K562 (cell line): ENCODE results near the gene PRM3. TPM values are rescaled to one million over a fixed set of nuclear protein-coding genes. Genes with fewer than 3 reads are reported as not detected.

Experiments used
- ARNT ChIP-seq, 2 experiments: fragments of 450-650 bp; IDR thresholded peaks; 2 replicates each; pipeline ENCODE4 v1.6.1; 2016; ENCODE audit warnings: mild to moderate bottlenecking in 1 of 2
- ATF1 ChIP-seq, 2 experiments: fragments of 450-650 bp in 1 of 2; IDR thresholded peaks; 2 replicates each; pipeline ENCODE4 v1.6.1; 2016; ENCODE audit warnings: missing compliant biosample characterization in 1 of 2, missing genetic modification characterization in 1 of 2
- CSDE1 ChIP-seq, 2 experiments: fragments of 450-650 bp; IDR thresholded peaks; 2 replicates each; pipeline ENCODE4 v1.6.1; 2016; ENCODE audit warnings: mild to moderate bottlenecking in 1 of 2
- DDX20 ChIP-seq: fragments of 450-650 bp; IDR thresholded peaks from 2 replicates; pipeline ENCODE4 v1.6.1; 2016; ENCODE audit warnings: missing genetic modification characterization, low read depth, mild to moderate bottlenecking, missing compliant biosample characterization, moderate library complexity
- HBP1 ChIP-seq: fragments of 450-650 bp; formaldehyde crosslinking; IDR thresholded peaks from 2 replicates; pipeline ENCODE4 v1.4.0; 2022; ENCODE audit warnings: missing genetic modification characterization
- HDAC2 ChIP-seq: fragments of 450-650 bp; IDR thresholded peaks from 2 replicates; pipeline ENCODE4 v1.6.1; 2016; ENCODE audit warnings: mild to moderate bottlenecking
- HMG20B ChIP-seq: fragments of 250-450 bp; sonication (Bioruptor Pico); IDR thresholded peaks from 2 replicates; pipeline ENCODE4 v1.5.0; 2021; ENCODE audit warnings: mild to moderate bottlenecking
- KDM5B ChIP-seq: fragments of 200-600 bp; sonication (generic); IDR thresholded peaks from 2 replicates; pipeline ENCODE4 v1.6.1; 2012; ENCODE audit warnings: low read depth, mild to moderate bottlenecking, moderate library complexity, low read length, control low read depth, inconsistent platforms; ENCODE audit not compliant: insufficient replicate concordance
- MAZ ChIP-seq, 2 experiments: fragments of 450-650 bp in 1 of 2; sonication (generic) in 1 of 2; formaldehyde crosslinking; IDR thresholded peaks in 1 of 2; conservative IDR thresholded peaks in 1 of 2; 2 replicates each; pipeline versions ENCODE4 v1.4.0 to v1.5.0; 2020; ENCODE audit warnings: mild to moderate bottlenecking in 1 of 2, missing genetic modification reagents in 1 of 2
- NFRKB ChIP-seq: fragments of 450-650 bp; IDR thresholded peaks from 2 replicates; pipeline ENCODE4 v1.6.1; 2016; ENCODE audit warnings: low read depth
- SFPQ ChIP-seq: fragments of 200-400 bp; formaldehyde crosslinking; IDR thresholded peaks from 2 replicates; pipeline ENCODE4 v1.6.1; 2017; ENCODE audit warnings: mild to moderate bottlenecking, low read depth, low read length, moderate library complexity
- ZBTB12 ChIP-seq: fragments of 250-450 bp; sonication (Bioruptor Pico); IDR thresholded peaks from 2 replicates; pipeline ENCODE4 v1.4.0; 2020
- ZBTB33 ChIP-seq: sonication (generic); formaldehyde crosslinking; IDR thresholded peaks from 2 replicates; pipeline ENCODE4 v1.8.1; 2023; ENCODE audit warnings: mild to moderate bottlenecking, missing genetic modification reagents
- ZKSCAN3 ChIP-seq: fragments of 250-450 bp; sonication (Bioruptor Pico); IDR thresholded peaks from 2 replicates; pipeline ENCODE4 v1.4.0; 2020
- ZNF140 ChIP-seq: fragments of 250-450 bp; sonication (Bioruptor Pico); IDR thresholded peaks from 2 replicates; pipeline ENCODE4 v1.8.0; 2021; ENCODE audit warnings: moderate library complexity, mild to moderate bottlenecking, inconsistent platforms
- ZNF165 ChIP-seq: fragments of 250-450 bp; sonication (Bioruptor Pico); IDR thresholded peaks from 2 replicates; pipeline ENCODE4 v1.4.0; 2020; ENCODE audit warnings: borderline replicate concordance
- ZNF584 ChIP-seq: fragments of 200-800 bp; sonication (Bioruptor generic); IDR thresholded peaks from 2 replicates; pipeline ENCODE4 v1.6.1; 2016; ENCODE audit warnings: low read depth, mild to moderate bottlenecking, missing genetic modification characterization, missing compliant biosample characterization
- ZNF740 ChIP-seq, 3 experiments: fragments of 200-800 bp in 1 of 3; sonication (Bioruptor generic) in 1 of 3; sonication (generic) in 1 of 3; formaldehyde crosslinking in 1 of 3; IDR thresholded peaks; 2 replicates each; pipeline versions ENCODE4 v1.6.1 to v1.8.0; 2016 to 2022; ENCODE audit warnings: mild to moderate bottlenecking in 2 of 3, missing compliant biosample characterization in 2 of 3, missing genetic modification characterization in 2 of 3, missing genetic modification reagents in 1 of 3
- polyA plus RNA-seq, 8 experiments: library from polyadenylated mRNA; depleted of rRNA in 4 of 8; stranded (reverse) in 5 of 8; unstranded in 3 of 8; fragments of >200 nt; fragmentation: Nextera tagmentation in 2 of 8; fragmentation: Illumina TruSeq in 1 of 8; extraction: Ambion mirVana in 2 of 8; extraction: Trizol in 1 of 8; gene quantifications; 2 replicates each; pipeline versions ENCODE4 v1.2.1 to v1.2.3, GENCODE V29; 2011 to 2014; ENCODE audit warnings: inconsistent platforms in 1 of 8, missing spikeins in 1 of 8
- total RNA-seq, 7 experiments: library from RNA; depleted of rRNA in 6 of 7; stranded (reverse); fragments of >200 nt in 6 of 7; fragmentation: Illumina TruSeq in 2 of 7; extraction: Trizol in 2 of 7; gene quantifications; 2 replicates each; pipeline versions ENCODE4 v1.2.1 to v1.2.3, GENCODE V29; 2011 to 2021; ENCODE audit warnings: low replicate concordance in 1 of 7

Gene PRM3
- total and polyA plus RNA-seq, 9 of the 15 experiments (the other 6 are each of a cell fraction or from before 2014, with no cell fraction given), result not detected

GRCh38 chr16:11254913-11255736, 18.3 kb downstream of the PRM3 start (continued):
- TF ChIP-seq ZNF584 (no peak), HDAC2 (no peak), KDM5B (peak; percentile 87), ATF1 (CRISPR knock-in tag; IDR thresholded peaks at IDR 0.05) (no peak), ATF1 (tag; IDR thresholded peaks at IDR 0.05) (peak; percentile 62), DDX20 (no peak), NFRKB (no peak), ZBTB12 (CRISPR knock-in tag) (0 out of 2 replicates have a peak, but pooled peaks have one; percentile 46), ARNT (IDR thresholded peaks at IDR 0.05) (no peak), CSDE1 (IDR thresholded peaks at IDR 0.05) (no peak), ZBTB33 (CRISPR knock-in tag) (peak; percentile 96), ZNF140 (CRISPR knock-in tag) (no peak), ZKSCAN3 (CRISPR knock-in tag) (no peak), MAZ (CRISPR knock-in tag; conservative IDR thresholded peaks at IDR 0.05 in 1 of 2, IDR thresholded peaks at IDR 0.05 in 1 of 2) (peak; percentile 40 to 96; a peak in 2 of 4 replicates), HBP1 (CRISPR knock-in tag) (no peak), SFPQ (no peak), HMG20B (CRISPR knock-in tag) (no peak), ZNF165 (CRISPR knock-in tag) (peak; percentile 44; the same call in 1 of the 2 replicates), ZNF740 (CRISPR knock-in tag; IDR thresholded peaks at IDR 0.05) (peak; percentile 95), ZNF740 (tag; IDR thresholded peaks at IDR 0.05) (no peak)
